HepG2 (cell line): ENCODE results near the gene CMTM8. TPM values are rescaled to one million over a fixed set of nuclear protein-coding genes. Genes with fewer than 3 reads are reported as not detected.

ENCODE experiments used
- ATAC-seq: fragments of 200-7000 bp; cut with Tn5 transposase; 3 replicates; pipeline ENCODE4 v1.9.1; 2020; ENCODE audit warnings: mild to moderate bottlenecking, moderate library complexity
- BruUV-seq: library from RNA; stranded (reverse); fragments of 400-500 nt; replicated peaks from 2 replicates; lab custom pipeline; 2021; lab: Mats Ljungman, UMichigan
- CTCF ChIA-PET: fragments of 300-600 bp; formaldehyde crosslinking; extraction: SDS; loops from one replicate; lab custom pipeline; 2021; ENCODE audit warnings: low total read pairs, inconsistent platforms, low intra/inter-chr PET ratio; lab: Yijun Ruan, JAX
- POLR2A ChIA-PET: fragments of 350-600 bp; sonication (Branson Sonifier 250); formaldehyde crosslinking; loops from one replicate; lab custom pipeline; 2020; ENCODE audit warnings: antibody characterized with exemption, inconsistent platforms; lab: Yijun Ruan, JAX
- DNase-seq: peaks from one replicate; pipeline ENCODE4 v3.0.0-alpha.2; 2015; ENCODE audit warnings: low spot score
- FAIRE-seq: peaks from 3 replicates; lab custom pipeline; 2011; peaks lifted over from hg19 to GRCh38; lab: Jason Lieb, UNC
- H2AFZ ChIP-seq: one replicate; pipeline ENCODE4 v1.6.1; 2011; ENCODE audit warnings: low read length, inconsistent platforms
- H3K27ac ChIP-seq: fragments of 300-600 bp; 3 replicates; pipeline ENCODE4 v1.8.0; 2011; ENCODE audit warnings: mixed run types, mild to moderate bottlenecking, mixed read lengths, low read length, inconsistent platforms; ENCODE audit not compliant: insufficient read depth; ENCODE audit errors: extremely low read length
- H3K27me3 ChIP-seq, 2 experiments: fragments of 200-600 bp in 1 of 2; 2 replicates in 1 of 2; 3 replicates in 1 of 2; pipeline versions ENCODE4 v1.6.0 to v1.8.0; 2011; ENCODE audit warnings: low read length in 2 of 2, mild to moderate bottlenecking in 2 of 2, moderate library complexity in 2 of 2, inconsistent platforms in 1 of 2; ENCODE audit not compliant: insufficient read depth in 2 of 2, control insufficient read depth in 1 of 2
- H3K36me3 ChIP-seq, 2 experiments: fragments of 200-600 bp in 1 of 2; replicated peaks in 1 of 2; 2 replicates in 1 of 2; 3 replicates in 1 of 2; pipeline versions ENCODE4 v1.5.1 to v1.8.0; 2011; ENCODE audit warnings: low read length in 2 of 2, inconsistent platforms in 1 of 2; ENCODE audit not compliant: insufficient read depth in 2 of 2, control insufficient read depth in 1 of 2
- H3K4me1 ChIP-seq: 2 replicates; pipeline ENCODE4 v1.5.1; 2012; ENCODE audit warnings: low read length, inconsistent platforms; ENCODE audit not compliant: insufficient read depth
- H3K4me2 ChIP-seq: 2 replicates; pipeline ENCODE4 v1.6.0; 2011; ENCODE audit warnings: low read depth, low read length, inconsistent platforms
- H3K4me3 ChIP-seq, 3 experiments: fragments of 200-600 bp in 1 of 3; sonication (generic), shearing (Covaris generic) in 1 of 3; replicated peaks in 1 of 3; 2 replicates each; pipeline ENCODE4 v1.5.1; 2011 to 2016; ENCODE audit warnings: low read length in 3 of 3, inconsistent platforms in 2 of 3, low read depth in 2 of 3, mild to moderate bottlenecking in 2 of 3, control low read depth in 1 of 3, mixed read lengths in 1 of 3; ENCODE audit not compliant: insufficient read depth in 1 of 3
- H3K79me2 ChIP-seq: one replicate; pipeline ENCODE4 v1.6.1; 2011; ENCODE audit warnings: low read length, inconsistent platforms; ENCODE audit not compliant: insufficient read depth
- H3K9ac ChIP-seq: 2 replicates; pipeline ENCODE4 v1.6.0; 2011; ENCODE audit warnings: mild to moderate bottlenecking, low read depth, low read length, inconsistent platforms; ENCODE audit not compliant: insufficient read depth
- H3K9me3 ChIP-seq: 2 replicates; pipeline ENCODE4 v1.5.1; 2012; ENCODE audit warnings: mild to moderate bottlenecking, low read length
- H4K20me1 ChIP-seq: 2 replicates; pipeline ENCODE4 v1.6.0; 2011; ENCODE audit warnings: inconsistent platforms, mild to moderate bottlenecking, low read length, moderate library complexity; ENCODE audit not compliant: insufficient read depth
- CREB3 ChIP-seq: sonication (generic); formaldehyde crosslinking; IDR thresholded peaks from 2 replicates; pipeline ENCODE4 v1.5.0; 2020; ENCODE audit warnings: missing genetic modification reagents
- EED ChIP-seq: sonication (generic); formaldehyde crosslinking; IDR thresholded peaks from 2 replicates; pipeline ENCODE4 v1.5.0; 2020; ENCODE audit warnings: mild to moderate bottlenecking, missing genetic modification reagents
- FOXA1 ChIP-seq, 2 experiments: fragments of 450-650 bp in 1 of 2; sonication (generic) in 1 of 2; formaldehyde crosslinking in 1 of 2; IDR thresholded peaks; 2 replicates each; pipeline versions ENCODE4 v1.4.0 to v1.6.1; 2016 to 2020; ENCODE audit warnings: missing genetic modification reagents in 1 of 2
- HMG20B ChIP-seq: conservative IDR thresholded peaks from 2 replicates; pipeline ENCODE4 v1.6.1; 2016; ENCODE audit warnings: missing genetic modification reagents, missing compliant biosample characterization
- ISL2 ChIP-seq: sonication (generic); formaldehyde crosslinking; IDR thresholded peaks from 2 replicates; pipeline ENCODE4 v1.5.0; 2020; ENCODE audit warnings: missing genetic modification reagents
- KLF15 ChIP-seq: sonication (generic); formaldehyde crosslinking; IDR thresholded peaks from 2 replicates; pipeline ENCODE4 v1.8.1; 2023; ENCODE audit warnings: borderline replicate concordance, mild to moderate bottlenecking, inconsistent platforms, missing genetic modification reagents, mixed read lengths
- MTF2 ChIP-seq: sonication (generic); formaldehyde crosslinking; IDR thresholded peaks from 2 replicates; pipeline ENCODE4 v1.5.0; 2020; ENCODE audit warnings: missing genetic modification reagents, borderline replicate concordance
- NR2F1 ChIP-seq, 2 experiments: fragments of 450-650 bp in 1 of 2; formaldehyde crosslinking in 1 of 2; IDR thresholded peaks; 2 replicates each; pipeline versions ENCODE4 v1.5.0 to v1.6.1; 2016 to 2020; ENCODE audit warnings: mild to moderate bottlenecking in 1 of 2, missing compliant biosample characterization in 1 of 2, missing genetic modification reagents in 1 of 2, moderate library complexity in 1 of 2
- PAXIP1 ChIP-seq: sonication (generic); formaldehyde crosslinking; conservative IDR thresholded peaks from 2 replicates; pipeline ENCODE4 v1.4.0; 2020; ENCODE audit warnings: mild to moderate bottlenecking, missing genetic modification reagents, moderate library complexity
- PHF20 ChIP-seq: sonication (generic); formaldehyde crosslinking; IDR thresholded peaks from 2 replicates; pipeline ENCODE4 v1.5.0; 2020; ENCODE audit warnings: mild to moderate bottlenecking, missing genetic modification reagents
- SOX6 ChIP-seq, 2 experiments: fragments of 450-650 bp in 1 of 2; sonication (generic) in 1 of 2; formaldehyde crosslinking in 1 of 2; IDR thresholded peaks; 2 replicates each; pipeline versions ENCODE4 v1.4.0 to v1.6.1; 2017 to 2020; ENCODE audit warnings: antibody characterized with exemption in 1 of 2, mild to moderate bottlenecking in 1 of 2, missing genetic modification reagents in 1 of 2
- ZKSCAN5 ChIP-seq: sonication (generic); formaldehyde crosslinking; IDR thresholded peaks from 2 replicates; pipeline ENCODE4 v1.5.1; 2020; ENCODE audit warnings: mild to moderate bottlenecking, missing genetic modification reagents
- ZNF30 ChIP-seq: sonication (generic); formaldehyde crosslinking; IDR thresholded peaks from 2 replicates; pipeline ENCODE4 v1.5.0; 2020; ENCODE audit warnings: mild to moderate bottlenecking, missing genetic modification reagents
- ZNF329 ChIP-seq: sonication (generic); formaldehyde crosslinking; IDR thresholded peaks from 2 replicates; pipeline ENCODE4 v1.9.0; 2021; ENCODE audit warnings: low read depth, mild to moderate bottlenecking, missing genetic modification reagents
- ZNF460 ChIP-seq: sonication (generic); formaldehyde crosslinking; IDR thresholded peaks from 2 replicates; pipeline ENCODE4 v1.5.1; 2020; ENCODE audit warnings: missing genetic modification reagents, mild to moderate bottlenecking, borderline replicate concordance
- ZNF552 ChIP-seq: sonication (generic); formaldehyde crosslinking; IDR thresholded peaks from 2 replicates; pipeline ENCODE4 v1.9.0; 2022; ENCODE audit warnings: missing genetic modification reagents, mild to moderate bottlenecking, borderline replicate concordance
- ZSCAN9 ChIP-seq: IDR thresholded peaks from 2 replicates; pipeline ENCODE4 v1.6.1; 2016; ENCODE audit warnings: borderline replicate concordance
- WGBS: methylation state at CpG from one replicate; pipeline ENCODE4 v1.1.6; 2017; ENCODE audit warnings: low lambda C conversion rate; 5-methylcytosine and 5-hydroxymethylcytosine counted together
- in situ Hi-C: cut with HindIII; loops from 2 replicates; pipeline ENCODE4 v1.10.0; 2017; ENCODE audit warnings: low pct_unique_long_range_greater_than_20kb; ENCODE audit not compliant: extremely low pct_ligation_motif_present
- intact Hi-C: fragments of 100-400 bp; cut with micrococcal nuclease; formaldehyde crosslinking; loops from one replicate; pipeline ENCODE4 v1.10.0; 2022; ENCODE audit not compliant: unreplicated experiment
- polyA plus RNA-seq, 8 experiments: library from polyadenylated mRNA; depleted of rRNA in 3 of 8; stranded (reverse) in 7 of 8; unstranded in 1 of 8; fragments of >200 nt; fragmentation: Illumina TruSeq in 4 of 8; extraction: Trizol in 4 of 8; gene quantifications; 2 replicates each; pipeline versions ENCODE4 v1.2.1 to v1.2.3, GENCODE V29; 2011 to 2016; ENCODE audit warnings: low read depth in 4 of 8, missing spikeins in 1 of 8, mixed read lengths in 1 of 8; ENCODE audit not compliant: insufficient read depth in 1 of 8
- total RNA-seq, 5 experiments: library from RNA; depleted of rRNA; stranded (reverse); fragments of >200 nt; fragmentation: Illumina TruSeq; extraction: Trizol; gene quantifications; 2 replicates each; pipeline ENCODE4 v1.2.3, GENCODE V29; 2016; ENCODE audit warnings: low read depth in 1 of 5
- TF ChIP-seq, protein P1 (sequence below): IDR thresholded peaks from 2 replicates; pipeline ENCODE4 v1.6.1; 2016; ENCODE audit warnings: missing genetic modification reagents, missing compliant biosample characterization
- TF ChIP-seq, protein P2 (sequence below): IDR thresholded peaks from 2 replicates; pipeline ENCODE4 v1.6.1; 2016; ENCODE audit warnings: mild to moderate bottlenecking

CMTM8 gene
- total and polyA plus RNA-seq, 2 of the 13 experiments (the other 11 are each of a cell fraction or from before 2014, with no cell fraction given), result 8.9 to 15.8 TPM

DNA sequence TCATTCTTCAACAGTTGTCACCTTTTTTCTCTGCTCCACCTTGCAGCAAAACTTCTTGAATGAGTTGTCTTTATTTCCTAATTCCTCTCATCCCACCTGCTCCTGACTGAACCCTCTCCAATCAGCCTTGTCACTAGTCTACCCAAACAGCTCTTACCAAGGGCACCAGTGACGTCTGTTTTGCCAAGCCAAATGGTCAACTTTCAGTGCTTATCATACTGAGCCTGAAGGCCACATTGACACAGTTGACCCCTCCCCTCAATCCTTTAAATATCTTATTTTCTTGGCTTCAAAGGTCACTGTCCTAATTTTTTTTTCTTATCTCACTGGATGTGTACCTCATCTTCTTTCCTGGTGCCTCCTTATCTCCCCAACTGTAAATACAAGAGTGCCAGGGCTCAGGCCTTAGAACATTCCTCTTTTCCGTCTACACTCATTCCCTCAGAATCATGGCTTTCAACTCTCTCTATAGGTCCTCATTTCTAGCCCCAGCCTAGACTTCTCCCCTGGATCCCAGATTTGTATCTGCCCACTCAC lies 43.2 kb downstream of the CMTM8 start:
- 44% methylated on average over 2 of the region's 2 CpGs for WGBS
- DNase-seq, result peak; percentile 67
- H3K9ac ChIP-seq, result no peak overlapping the region
- no TSS peak for BruUV-seq
- CTCF ChIA-PET, result no interaction called here
- H3K27me3 ChIP-seq, result no peaks in the 10 kb centered on the region
- peaks cover 59% of the 10 kb centered on the region for H3K4me1 ChIP-seq
- no peak overlapping the region for H3K4me3 ChIP-seq
- peaks cover 16% of the 10 kb centered on the region for H3K79me2 ChIP-seq
- peak; percentile 86 for FAIRE-seq
- POLR2A ChIA-PET, result no interaction called here
- peak; percentile 64 for ATAC-seq
- no peaks in the 10 kb centered on the region; a peak in 1 of 5 replicates for H3K36me3 ChIP-seq
- H2AFZ ChIP-seq, result no peak overlapping the region
- no peaks in the 10 kb centered on the region for H4K20me1 ChIP-seq
- in situ Hi-C loops, result no loop called here
- no peaks in the 10 kb centered on the region for H3K9me3 ChIP-seq
- H3K4me2 ChIP-seq, result 0 out of 2 replicates have a peak overlapping the region, but pooled peaks have one; percentile 1
- intact Hi-C loops, result no loop called here
- H3K27ac ChIP-seq, result peak overlapping the region; percentile 37
- TF ChIP-seq, protein P1, sequence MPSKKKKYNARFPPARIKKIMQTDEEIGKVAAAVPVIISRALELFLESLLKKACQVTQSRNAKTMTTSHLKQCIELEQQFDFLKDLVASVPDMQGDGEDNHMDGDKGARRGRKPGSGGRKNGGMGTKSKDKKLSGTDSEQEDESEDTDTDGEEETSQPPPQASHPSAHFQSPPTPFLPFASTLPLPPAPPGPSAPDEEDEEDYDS (CRISPR knock-in tag), result no peak
- no peak for TF ChIP-seq KLF15
- peak; percentile 44; the same call in 1 of the 2 replicates for TF ChIP-seq ISL2 (CRISPR knock-in tag)
- no peak for TF ChIP-seq ZNF552 (CRISPR knock-in tag)
- no peak for TF ChIP-seq ZSCAN9 (CRISPR knock-in tag)
- TF ChIP-seq EED (CRISPR knock-in tag), result no peak
- no peak; the same call in 1 of the 2 replicates for TF ChIP-seq PAXIP1 (CRISPR knock-in tag)
- no peak for TF ChIP-seq CREB3
- TF ChIP-seq FOXA1 (IDR thresholded peaks at IDR 0.05), result no peak
- TF ChIP-seq FOXA1 (CRISPR knock-in tag; IDR thresholded peaks at IDR 0.05), result 0 out of 2 replicates have a peak, but pooled peaks have one; percentile 43
- TF ChIP-seq ZNF329 (CRISPR knock-in tag), result 0 out of 2 replicates have a peak, but pooled peaks have one; percentile 72
- TF ChIP-seq SOX6 (IDR thresholded peaks at IDR 0.05), result no peak
- peak; percentile 29; the same call in 1 of the 2 replicates for TF ChIP-seq SOX6 (CRISPR knock-in tag; IDR thresholded peaks at IDR 0.05)
- no peak for TF ChIP-seq MTF2 (CRISPR knock-in tag)
- TF ChIP-seq, protein P2, sequence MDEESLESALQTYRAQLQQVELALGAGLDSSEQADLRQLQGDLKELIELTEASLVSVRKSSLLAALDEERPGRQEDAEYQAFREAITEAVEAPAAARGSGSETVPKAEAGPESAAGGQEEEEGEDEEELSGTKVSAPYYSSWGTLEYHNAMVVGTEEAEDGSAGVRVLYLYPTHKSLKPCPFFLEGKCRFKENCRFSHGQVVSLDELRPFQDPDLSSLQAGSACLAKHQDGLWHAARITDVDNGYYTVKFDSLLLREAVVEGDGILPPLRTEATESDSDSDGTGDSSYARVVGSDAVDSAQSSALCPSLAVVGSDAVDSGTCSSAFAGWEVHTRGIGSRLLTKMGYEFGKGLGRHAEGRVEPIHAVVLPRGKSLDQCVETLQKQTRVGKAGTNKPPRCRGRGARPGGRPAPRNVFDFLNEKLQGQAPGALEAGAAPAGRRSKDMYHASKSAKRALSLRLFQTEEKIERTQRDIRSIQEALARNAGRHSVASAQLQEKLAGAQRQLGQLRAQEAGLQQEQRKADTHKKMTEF (CRISPR knock-in tag), result no peak
- no peak for TF ChIP-seq PHF20
- TF ChIP-seq ZKSCAN5 (CRISPR knock-in tag), result no peak
- TF ChIP-seq ZNF460 (CRISPR knock-in tag), result no peak
- TF ChIP-seq ZNF30 (CRISPR knock-in tag), result no peak
- TF ChIP-seq NR2F1 (CRISPR knock-in tag; IDR thresholded peaks at IDR 0.05), result no peak
- no peak for TF ChIP-seq HMG20B (CRISPR knock-in tag)
